HUDEP-2 (cell line): ENCODE data around the gene TCF12.
"Not testable (repeated sequence)": the region's sequence is repeated elsewhere in the genome, so short reads cannot be mapped to it uniquely, and the experiment has no call there.

Source experiments
- DNase-seq, 76 experiments: peaks; one replicate each; lab custom pipeline; 2025; ENCODE audit not compliant: unreplicated experiment in 76 of 76; lab: John Stamatoyannopoulos, UW

The TCF12 gene

DNA sequence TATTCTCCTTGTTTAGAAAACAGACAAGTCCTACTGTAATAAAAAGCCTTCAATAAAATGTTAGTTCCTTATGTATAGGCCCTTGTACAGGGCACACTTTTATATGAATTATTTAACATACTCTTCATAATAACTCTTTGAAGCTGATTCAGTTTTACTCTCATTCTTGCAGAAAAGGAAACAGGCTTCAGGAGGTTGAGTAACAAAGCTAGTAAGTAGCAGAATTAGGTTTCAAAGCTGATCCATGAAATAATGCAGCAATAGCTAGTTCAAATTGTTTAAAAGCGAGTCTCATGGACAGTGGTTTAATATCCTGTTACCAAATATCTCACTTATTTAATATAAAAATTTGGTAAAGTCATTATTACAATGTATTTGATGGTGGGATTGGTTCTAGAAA, 25.0 kb downstream of the TCF12 start:
- no peak for DNase-seq

DNA sequence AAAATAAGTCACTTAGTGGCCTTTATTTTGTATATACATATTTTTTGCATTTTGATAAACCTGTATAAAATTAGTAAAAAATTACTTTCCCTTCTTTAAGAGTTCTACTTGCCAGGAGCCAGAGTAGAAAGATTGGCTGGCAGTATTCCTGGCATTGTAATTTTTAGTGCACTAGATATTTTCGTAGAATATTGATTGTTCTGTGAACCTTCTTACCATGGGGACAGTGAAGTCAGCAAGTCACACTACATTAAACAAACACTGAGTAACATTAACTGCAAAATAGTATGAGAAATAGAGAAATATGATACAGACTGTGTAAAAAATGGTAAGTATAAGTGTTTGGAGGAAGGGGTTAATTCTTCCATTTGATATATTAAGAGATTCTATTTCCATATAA, 26.0 kb downstream of the TCF12 start:
- no peak for DNase-seq

DNA sequence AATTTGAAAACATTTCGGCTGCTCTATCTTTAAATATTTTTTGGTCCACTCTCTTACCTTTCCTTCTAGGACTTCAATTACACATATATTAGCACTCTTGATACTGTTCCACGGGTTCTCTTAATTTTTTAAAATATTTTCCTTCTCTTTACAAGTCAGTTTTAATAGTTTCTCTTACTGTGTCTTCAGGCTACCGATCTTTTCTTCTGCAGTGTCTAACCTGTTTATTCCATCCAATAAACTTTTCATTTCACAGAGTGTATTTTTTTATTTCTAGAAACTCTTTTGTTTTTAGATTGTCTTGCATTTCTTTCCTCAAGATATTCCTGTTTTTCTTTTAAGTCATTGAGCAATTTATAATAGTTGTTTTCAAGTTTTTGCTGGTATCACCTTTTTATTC, 27.7 kb downstream of the TCF12 start:
- no peak for DNase-seq

DNA sequence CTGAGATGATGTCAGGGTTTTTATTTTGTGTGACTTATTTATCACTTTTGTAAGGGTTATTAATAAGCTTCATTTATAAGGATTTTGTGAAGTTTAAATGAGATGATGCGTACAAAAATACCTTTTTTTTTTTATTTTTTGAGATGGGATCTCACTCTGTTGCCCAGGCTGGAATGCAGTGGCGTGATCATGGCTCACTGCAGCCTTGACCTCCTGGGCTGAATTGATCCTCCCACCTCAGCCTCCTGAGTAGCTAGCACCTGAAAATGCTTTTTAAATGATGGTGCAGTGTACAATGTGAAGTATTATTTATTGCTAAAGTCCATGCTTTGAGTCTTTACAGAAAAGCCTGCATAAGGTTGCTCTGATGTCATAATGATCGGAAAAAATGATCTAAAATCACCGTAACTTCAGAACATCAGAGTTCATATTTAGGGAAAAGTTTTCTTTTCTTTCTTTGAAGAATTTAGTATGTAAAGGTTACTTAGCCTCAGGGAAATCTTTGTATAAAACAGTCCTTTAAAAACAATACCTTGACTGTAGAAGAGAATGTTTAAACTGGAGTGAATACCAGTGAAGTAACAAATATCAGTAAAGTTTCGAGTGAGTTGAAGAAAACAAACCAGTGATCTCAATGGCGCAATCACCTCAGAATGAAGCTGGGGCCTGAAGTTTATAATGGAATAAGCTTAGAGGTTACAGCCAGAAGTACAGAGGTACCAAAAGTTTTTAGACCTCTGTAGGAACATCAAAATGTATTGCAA, 29.7 kb downstream of the TCF12 start:
- no peak for DNase-seq

DNA sequence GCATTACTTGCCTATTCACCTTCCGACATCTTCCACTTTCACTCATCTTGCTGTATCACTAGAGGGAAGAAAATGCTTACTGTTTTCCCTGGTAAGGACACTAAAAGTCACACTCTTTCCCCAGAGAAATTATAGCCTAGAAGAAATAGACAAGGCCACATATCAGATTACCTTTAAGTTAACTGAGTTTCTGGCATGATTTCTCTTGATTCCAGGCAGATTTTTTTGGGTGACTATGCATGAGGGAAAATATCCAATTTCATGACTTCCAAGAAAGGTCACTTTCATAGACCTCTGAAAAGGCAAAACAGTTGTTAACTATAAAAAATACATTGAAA, 30.3 kb downstream of the TCF12 start:
- no peak for DNase-seq

DNA sequence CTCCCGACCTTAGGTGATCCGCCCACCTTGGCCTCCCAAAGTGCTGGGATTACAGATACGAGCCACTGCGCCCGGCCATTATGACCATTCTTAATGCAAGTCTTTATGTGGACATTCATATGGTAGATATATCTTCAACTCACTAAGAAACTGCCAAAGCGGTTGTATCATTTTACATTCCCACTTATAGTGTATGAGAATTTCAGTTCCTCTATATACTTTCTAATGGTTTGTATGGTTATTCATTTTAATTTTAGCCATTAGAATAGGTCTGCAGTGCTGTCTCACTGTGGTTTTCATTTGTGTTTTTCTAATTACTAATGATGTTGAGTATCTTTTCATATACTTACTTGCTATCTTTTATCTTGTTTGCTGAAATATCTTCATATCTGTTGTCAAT, 32.5 kb downstream of the TCF12 start:
- DNase-seq = no peak

DNA sequence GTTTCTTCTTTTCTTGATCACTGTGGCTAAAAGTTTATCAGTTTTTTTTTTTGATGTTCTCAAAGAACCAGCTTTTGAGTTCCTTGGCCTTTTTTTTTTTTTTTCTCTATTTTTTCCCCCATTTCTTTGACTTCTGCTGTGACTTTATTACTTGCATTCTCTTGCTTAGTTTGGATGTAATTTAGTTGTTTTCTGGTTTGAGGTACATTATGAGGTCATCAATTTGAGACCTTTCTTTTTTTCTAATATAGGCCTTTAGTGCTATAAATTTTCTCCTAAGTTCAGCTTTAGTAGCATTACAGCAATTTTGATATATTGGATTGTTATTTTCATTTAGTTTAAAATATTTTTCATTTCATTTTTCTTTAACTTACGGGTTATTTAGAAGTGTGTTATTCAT, 35.3 kb downstream of the TCF12 start:
- DNase-seq = no peak

DNA sequence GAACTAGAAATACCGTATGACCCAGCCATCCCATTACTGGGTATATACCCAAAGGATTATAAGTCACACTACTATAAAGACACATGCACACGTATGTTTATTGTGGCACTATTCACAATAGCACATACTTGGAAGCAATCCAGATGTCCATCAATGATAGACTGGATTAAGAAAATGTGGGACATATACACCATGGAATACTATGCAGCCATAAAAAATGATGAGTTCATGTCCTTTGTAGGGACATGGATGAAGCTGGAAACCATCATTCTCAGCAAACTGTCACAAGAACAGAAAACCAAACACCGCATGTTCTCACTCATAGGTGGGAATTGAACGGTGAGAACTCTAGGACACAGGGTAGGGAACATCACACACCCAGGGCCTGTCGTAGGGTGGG, 36.6 kb downstream of the TCF12 start:
- DNase-seq = not testable (repeated sequence)

DNA sequence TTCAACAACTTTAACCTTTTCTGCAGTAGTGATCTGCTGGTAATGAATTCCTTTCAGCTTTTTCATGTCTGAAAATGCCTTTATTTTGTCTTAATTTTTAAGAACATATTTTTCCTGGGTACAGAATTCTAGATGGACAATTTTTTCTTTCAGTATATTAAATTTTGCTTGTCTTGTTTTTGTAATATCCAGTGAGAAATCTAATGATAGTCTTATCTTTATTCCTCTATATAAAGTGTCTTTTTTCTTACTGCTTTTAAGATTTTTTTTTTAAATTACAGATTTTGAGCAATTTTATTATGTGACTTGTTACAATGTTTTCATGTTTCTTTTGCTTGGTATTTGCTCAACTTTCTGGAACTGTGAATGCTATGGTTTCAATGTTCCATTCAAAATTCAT, 38.1 kb downstream of the TCF12 start:
- no peak for DNase-seq

DNA sequence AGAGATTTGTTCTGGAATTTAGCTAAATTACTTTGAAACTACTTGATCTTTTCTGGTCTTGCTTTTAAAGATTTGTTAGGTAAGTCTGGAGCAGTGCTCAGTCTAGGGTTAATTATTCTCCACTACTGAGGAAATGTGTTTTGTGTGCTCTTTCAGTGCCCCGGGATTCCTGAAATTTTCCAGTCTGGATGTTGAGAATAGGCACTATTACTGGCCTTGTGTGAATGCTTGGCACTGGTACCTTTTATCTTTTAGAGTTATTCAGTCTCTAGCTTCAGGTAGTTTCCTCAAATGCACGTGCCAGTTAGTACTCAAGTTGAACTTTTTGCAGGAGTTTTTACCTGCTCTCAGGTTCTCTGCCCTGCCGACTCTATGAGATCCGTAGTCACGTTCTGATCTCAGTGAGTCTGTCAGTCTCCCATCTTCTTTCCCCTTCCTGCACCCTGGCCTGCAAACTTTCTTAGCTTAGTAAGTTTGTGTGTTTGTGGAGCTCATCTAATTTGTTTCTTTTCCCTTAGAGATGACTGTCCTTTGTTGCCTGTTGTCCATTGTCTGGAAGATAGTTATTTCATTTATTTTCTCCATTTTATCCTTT, 39.5 kb downstream of the TCF12 start:
- no peak for DNase-seq

DNA sequence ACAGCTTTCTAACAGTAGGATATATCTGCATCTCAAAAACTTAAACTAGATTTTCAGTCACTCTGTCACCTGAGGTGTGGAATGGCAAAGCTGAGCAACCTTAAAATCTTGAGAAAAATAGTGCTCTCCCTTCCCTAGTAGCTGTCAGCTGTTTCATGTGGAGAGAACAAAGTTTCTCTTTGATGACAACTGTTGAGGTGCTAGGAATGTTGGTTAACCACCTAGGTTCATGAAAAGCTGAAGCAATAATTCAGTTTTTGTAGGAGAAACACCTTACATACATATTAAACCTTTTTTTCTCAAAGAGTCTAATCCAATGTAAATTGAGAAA, 40.8 kb downstream of the TCF12 start:
- DNase-seq = no peak

DNA sequence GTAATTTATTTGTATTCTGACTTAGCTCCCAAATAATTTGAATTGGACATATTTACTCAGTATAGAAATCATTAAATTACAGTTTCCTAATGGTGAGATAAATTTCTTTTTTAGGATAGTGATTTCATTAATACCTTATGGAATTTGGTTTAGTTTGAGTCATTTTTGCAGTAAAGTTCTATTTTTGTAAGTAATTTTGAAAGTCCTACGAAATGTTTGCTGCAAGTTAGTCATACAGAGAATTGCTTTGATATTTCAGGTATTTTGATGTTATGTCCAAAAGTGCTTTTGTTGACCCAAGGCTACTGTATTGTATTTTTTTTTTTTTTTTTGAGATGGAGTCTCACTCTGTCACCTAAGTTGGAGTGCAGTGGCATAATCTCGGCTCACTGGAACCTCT, 41.7 kb downstream of the TCF12 start:
- DNase-seq = no peak

DNA sequence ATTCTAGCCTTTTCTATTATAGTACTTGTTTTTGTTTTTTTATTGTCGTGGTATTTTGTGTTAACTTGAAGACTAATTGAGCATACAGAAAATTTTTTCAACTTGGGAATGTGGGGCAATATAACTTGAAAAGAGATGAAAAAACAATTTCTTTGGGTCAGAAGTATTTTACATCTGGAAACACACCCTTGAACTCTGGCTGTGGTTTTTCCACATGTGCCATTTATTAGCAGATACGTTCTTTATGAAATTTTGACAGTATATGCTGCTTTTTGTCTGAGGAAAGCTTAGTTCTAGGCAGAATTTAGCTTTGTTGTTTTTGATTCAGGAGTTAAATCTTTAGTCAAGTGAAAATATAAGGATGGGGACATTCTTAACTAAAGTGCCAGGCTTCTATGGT, 44.7 kb downstream of the TCF12 start:
- DNase-seq = no peak

DNA sequence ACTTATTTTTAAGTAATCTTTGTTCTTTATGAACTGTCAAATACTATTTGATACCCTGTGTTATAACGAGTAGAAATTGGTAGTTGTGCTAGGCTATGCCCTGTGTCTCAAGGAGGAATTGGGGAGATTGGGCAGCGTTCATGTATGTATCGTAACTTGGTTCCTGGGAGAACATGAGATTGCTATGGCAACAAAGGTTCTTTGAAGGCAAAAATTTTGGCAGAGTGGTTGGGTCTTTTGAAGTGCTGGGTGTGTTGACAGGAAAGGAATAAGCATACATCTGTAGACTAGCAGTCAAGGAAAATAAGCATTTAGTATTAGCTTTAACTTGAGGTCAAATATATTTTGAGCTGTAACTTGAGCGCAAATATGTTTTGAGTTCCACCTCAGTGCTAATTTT, 45.3 kb downstream of the TCF12 start:
- no peak for DNase-seq

DNA sequence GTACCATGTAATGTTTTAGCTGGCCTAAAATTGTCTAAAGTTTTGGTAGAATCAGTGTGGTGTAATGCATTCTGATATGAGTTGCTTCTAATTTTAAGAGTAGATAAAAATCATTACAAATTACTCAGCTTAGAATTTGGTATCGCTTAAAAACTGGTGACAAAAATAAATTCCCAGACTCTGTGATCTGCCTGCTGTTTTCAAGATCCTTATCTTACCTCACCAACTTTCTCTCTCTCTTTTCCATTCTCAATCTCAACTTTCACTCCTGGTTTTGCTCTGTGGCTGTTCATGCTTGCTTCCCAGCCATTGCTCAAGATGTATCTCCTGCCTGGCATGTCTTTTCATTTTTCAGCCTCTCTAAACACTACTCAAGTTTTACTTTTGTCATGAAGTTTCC, 45.7 kb downstream of the TCF12 start:
- no peak for DNase-seq

DNA sequence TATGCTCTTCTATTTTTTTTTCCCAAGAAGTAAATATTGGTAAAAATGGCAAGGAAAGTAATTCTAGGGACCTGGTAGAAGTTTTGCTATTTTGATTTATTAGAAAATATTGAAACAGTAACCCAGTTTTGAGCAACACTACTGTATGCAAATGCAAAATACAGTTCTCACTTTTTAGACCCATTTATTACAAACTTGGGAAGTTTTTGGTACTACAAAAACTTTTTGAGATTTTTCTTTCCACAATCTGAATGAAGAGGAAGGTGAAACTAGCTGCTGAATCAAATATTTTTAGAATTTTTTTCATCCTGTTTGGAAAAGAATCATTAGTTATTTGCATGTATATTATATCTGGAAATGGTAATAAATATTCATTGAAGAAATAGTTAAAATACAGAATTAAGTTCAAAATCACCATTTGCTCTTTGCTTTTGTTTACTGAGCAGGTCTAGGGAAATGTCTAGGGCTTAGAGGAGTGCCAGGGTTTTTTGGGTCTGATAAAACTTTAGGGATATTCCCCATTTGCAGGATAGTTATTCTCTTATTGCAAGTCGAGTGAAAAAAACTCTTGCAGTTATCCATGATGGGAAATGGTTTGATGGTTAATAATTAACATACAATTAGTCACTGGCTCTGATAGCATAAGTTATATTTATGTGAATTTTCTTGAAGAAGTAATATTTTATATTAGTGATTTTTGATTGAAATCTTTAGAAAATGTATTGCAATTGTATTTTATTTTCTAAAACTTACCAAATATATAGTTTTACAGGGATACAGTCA, 47.0 kb downstream of the TCF12 start:
- no peak for DNase-seq

DNA sequence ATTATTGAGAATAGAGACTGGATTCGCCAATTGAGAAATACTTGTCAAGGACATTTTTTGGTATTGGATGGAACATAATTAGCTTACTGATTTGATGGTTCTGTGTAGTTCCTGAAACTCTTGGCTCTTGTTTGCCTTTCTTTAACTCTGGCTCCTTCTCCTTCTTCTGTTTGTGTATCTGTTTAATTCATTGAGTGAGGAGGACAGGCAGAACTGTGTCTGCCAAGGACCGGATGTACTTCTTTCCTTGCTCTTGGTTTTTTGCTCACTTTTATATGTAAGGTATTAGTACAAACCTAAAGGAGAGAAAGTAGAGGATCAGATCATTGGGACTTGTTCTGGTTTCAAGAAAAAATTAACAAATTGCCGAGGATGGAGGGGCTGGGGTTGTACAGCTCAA, 48.9 kb downstream of the TCF12 start:
- DNase-seq = no peak

DNA sequence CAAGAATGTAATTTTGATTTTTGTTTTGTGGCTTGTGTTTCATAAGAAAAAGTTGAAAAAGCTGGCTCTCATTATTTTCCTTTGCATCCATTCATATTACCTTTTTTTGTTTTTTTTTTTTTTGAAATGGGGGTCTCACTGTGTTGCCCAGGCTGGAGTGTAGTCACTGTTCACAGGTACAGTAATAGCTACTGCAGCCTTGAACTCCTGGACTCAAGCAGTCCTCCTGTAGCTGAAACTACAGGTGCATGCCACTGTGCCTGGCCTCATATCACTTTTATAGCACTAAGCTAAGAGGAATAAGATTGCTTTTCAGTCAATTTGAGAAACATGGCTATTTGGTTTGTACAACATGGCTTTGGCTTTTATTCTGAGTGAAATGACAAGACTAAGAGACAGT, 49.8 kb downstream of the TCF12 start:
- DNase-seq = no peak

DNA sequence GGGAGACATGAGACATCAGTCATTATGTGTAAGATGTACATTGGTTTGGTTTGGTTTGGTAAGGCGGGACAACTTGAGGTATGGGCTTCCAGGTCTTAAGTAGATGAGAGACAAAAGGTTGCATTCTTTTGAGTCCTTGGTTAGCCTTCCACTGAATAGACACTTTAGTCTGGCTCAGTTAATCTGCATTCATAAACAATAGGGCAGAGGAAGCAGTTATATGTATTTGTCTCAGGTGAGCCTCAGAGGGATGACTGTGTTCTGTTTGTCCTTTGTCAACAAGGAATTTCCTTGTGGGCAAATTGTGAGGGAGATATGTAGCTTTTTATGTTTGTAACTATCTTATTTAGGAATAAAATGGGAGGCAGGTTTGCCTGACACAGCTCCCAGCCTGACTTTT, 50.4 kb downstream of the TCF12 start:
- DNase-seq = no peak

DNA sequence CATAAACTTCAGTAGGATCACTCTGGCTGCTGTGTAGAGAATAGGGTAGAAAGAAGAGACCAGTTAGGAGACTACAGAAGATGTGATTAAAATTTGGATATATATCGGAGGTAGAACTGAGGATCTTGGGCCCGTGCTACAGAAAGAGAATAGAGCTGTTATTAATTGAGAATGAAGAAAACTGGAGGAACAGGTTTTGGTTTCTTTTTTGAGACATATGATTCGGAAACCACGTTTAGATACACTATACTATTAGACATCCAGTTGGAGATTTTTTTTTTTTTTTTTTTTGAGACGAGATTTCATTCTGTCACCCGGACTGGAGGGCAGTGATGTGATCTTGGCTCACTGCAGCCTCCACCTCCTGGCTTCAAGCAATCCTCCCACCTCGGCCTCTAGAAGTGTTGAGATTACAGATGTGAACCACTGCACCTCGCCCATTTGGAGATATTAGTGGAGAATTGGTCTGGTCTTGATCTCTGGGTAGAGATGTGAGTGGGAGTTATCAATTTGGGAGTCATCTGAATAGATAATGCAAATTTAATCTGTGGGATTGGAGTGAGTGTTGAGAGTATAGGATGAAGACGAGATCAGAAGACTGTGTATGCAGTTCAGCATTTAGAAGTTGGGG, 50.9 kb downstream of the TCF12 start:
- no peak for DNase-seq

DNA sequence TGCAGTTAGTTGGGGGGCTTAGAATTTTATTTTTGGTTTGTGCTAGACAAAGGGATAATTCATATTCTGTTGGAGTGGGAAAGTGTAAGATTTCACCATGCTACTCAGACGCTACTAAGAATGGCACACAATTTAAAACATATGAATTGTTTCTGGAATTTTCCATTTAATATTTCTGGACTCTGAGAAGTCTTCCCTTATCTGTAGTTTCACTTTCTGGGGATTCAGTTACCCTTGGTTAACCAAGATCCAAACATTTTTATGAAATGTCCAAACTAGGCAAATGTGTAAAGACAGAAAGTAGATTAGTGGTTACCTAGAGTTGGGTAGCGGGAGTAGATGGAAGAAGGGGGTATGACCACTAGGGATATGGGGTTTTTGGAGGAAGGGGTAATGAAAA, 53.1 kb downstream of the TCF12 start:
- no peak for DNase-seq

DNA sequence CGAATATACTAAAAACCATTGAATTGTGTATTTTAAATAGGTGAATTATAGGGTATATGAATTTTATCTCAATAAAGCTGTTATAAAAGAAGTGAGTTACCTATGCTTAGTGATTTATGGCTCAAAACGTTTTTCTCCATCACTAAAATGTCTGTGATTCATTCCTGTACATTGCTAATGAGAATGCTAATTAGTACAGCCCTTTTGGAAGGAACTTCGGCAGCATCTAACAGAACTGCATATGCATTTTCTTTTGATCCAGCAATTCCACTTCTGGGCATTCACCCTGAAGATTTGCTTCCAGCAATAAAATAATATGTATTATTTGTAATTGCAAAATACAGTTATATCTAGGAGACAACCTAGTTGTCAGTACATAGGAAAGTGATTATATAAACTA, 53.6 kb downstream of the TCF12 start:
- DNase-seq = no peak
